Astrocyte (in vitro differentiated cells and primary cell): ENCODE data around the gene FRMD4A.

ENCODE experiments used
- CTCF ChIP-seq: IDR thresholded peaks from 2 replicates; pipeline ENCODE4 v1.5.1; 2011; ENCODE audit warnings: low read depth, mild to moderate bottlenecking, inconsistent platforms, low read length, moderate library complexity; ENCODE audit not compliant: insufficient read depth
- EZH2 ChIP-seq: IDR thresholded peaks from 2 replicates; pipeline ENCODE4 v1.6.1; 2012; ENCODE audit warnings: mild to moderate bottlenecking, low read length, inconsistent platforms; ENCODE audit not compliant: insufficient read depth

- TF ChIP-seq CTCF (no peak), EZH2 (no peak)
Measured at GRCh38 chr10:13993169-13993568, 337.6 kb downstream of the FRMD4A start.
